HEK293 (cell line): Measurements from ENCODE around the gene PKD2L1.

Experiments
- CTCF ChIA-PET: fragments of 350-600 bp; formaldehyde crosslinking; extraction: SDS; loops from one replicate; lab custom pipeline; 2021; ENCODE audit warnings: antibody characterized with exemption; lab: Yijun Ruan, JAX
- POLR2A ChIA-PET: fragments of 300-600 bp; formaldehyde crosslinking; extraction: SDS; loops from one replicate; lab custom pipeline; 2020; ENCODE audit warnings: antibody characterized with exemption, inconsistent platforms; lab: Yijun Ruan, JAX
- H3K27ac ChIP-seq: fragments of 200-500 bp; sonication (Bioruptor generic); 2 replicates; pipeline ENCODE4 v1.5.1; 2014; ENCODE audit warnings: low read depth, low read length, control low read depth, inconsistent platforms; ENCODE audit errors: extremely low read depth
- H3K36me3 ChIP-seq, 2 experiments: fragments of 200-500 bp in 1 of 2; sonication (Bioruptor generic) in 1 of 2; 1 replicate in 1 of 2; 2 replicates in 1 of 2; pipeline ENCODE4 v1.5.1; 2014 to 2017; ENCODE audit warnings: inconsistent platforms in 2 of 2, low read length in 2 of 2; ENCODE audit not compliant: control insufficient read depth in 2 of 2, insufficient read depth in 1 of 2
- H3K4me1 ChIP-seq: fragments of 200-500 bp; sonication (Bioruptor generic); 2 replicates; pipeline ENCODE4 v1.5.1; 2014; ENCODE audit warnings: mild to moderate bottlenecking, low read length, inconsistent platforms; ENCODE audit not compliant: control insufficient read depth, insufficient read depth
- H3K4me3 ChIP-seq: 2 replicates; pipeline ENCODE4 v1.5.1; 2011; ENCODE audit warnings: low read depth, mild to moderate bottlenecking, control low read depth, low read length, moderate library complexity
- H3K9me3 ChIP-seq: fragments of 200-500 bp; sonication (Bioruptor generic); 2 replicates; pipeline ENCODE4 v1.5.1; 2014; ENCODE audit warnings: low read depth, low read length, inconsistent platforms; ENCODE audit not compliant: control insufficient read depth, insufficient read depth
- KLF16 ChIP-seq: fragments of 450-650 bp; formaldehyde crosslinking; IDR thresholded peaks from 2 replicates; pipeline ENCODE4 v1.5.1; 2017; ENCODE audit warnings: missing biosample characterization, missing genetic modification characterization
- SP2 ChIP-seq: fragments of 450-650 bp; formaldehyde crosslinking; IDR thresholded peaks from 2 replicates; pipeline ENCODE4 v1.5.1; 2016; ENCODE audit warnings: missing biosample characterization, missing genetic modification characterization
- SP7 ChIP-seq: fragments of 450-650 bp; formaldehyde crosslinking; IDR thresholded peaks from 2 replicates; pipeline ENCODE4 v1.5.1; 2016; ENCODE audit warnings: missing biosample characterization, missing genetic modification characterization
- ZBTB11 ChIP-seq: fragments of 450-650 bp; formaldehyde crosslinking; conservative IDR thresholded peaks from 2 replicates; pipeline ENCODE4 v1.5.1; 2016; ENCODE audit warnings: low read depth, missing biosample characterization, missing genetic modification characterization
- ZEB2 ChIP-seq: fragments of 450-650 bp; formaldehyde crosslinking; IDR thresholded peaks from 2 replicates; pipeline ENCODE4 v1.5.1; 2016; ENCODE audit warnings: missing biosample characterization, missing genetic modification characterization
- ZNF10 ChIP-seq: fragments of 450-650 bp; formaldehyde crosslinking; IDR thresholded peaks from 2 replicates; pipeline ENCODE4 v1.5.1; 2017; ENCODE audit warnings: missing biosample characterization, missing genetic modification characterization
- ZNF211 ChIP-seq: fragments of 450-650 bp; formaldehyde crosslinking; IDR thresholded peaks from 2 replicates; pipeline ENCODE4 v1.5.1; 2016; ENCODE audit warnings: low read depth, missing biosample characterization, missing genetic modification characterization
- ZNF214 ChIP-seq: fragments of 450-650 bp; formaldehyde crosslinking; IDR thresholded peaks from 2 replicates; pipeline ENCODE4 v1.5.1; 2017; ENCODE audit warnings: missing biosample characterization, mild to moderate bottlenecking, missing genetic modification characterization, borderline replicate concordance
- ZNF248 ChIP-seq: fragments of 450-650 bp; formaldehyde crosslinking; IDR thresholded peaks from 2 replicates; pipeline ENCODE4 v1.5.1; 2017; ENCODE audit warnings: missing biosample characterization, missing genetic modification characterization
- ZNF280D ChIP-seq: fragments of 450-650 bp; formaldehyde crosslinking; IDR thresholded peaks from 2 replicates; pipeline ENCODE4 v1.5.1; 2016; ENCODE audit warnings: missing biosample characterization, missing genetic modification characterization
- ZNF292 ChIP-seq: fragments of 450-650 bp; formaldehyde crosslinking; IDR thresholded peaks from 2 replicates; pipeline ENCODE4 v1.5.1; 2016; ENCODE audit warnings: low read depth, missing biosample characterization, missing genetic modification characterization, borderline replicate concordance
- ZNF426 ChIP-seq: fragments of 450-650 bp; formaldehyde crosslinking; IDR thresholded peaks from 2 replicates; pipeline ENCODE4 v1.5.1; 2017; ENCODE audit warnings: missing biosample characterization, missing genetic modification characterization, mild to moderate bottlenecking, inconsistent platforms, moderate library complexity
- ZNF610 ChIP-seq: fragments of 450-650 bp; formaldehyde crosslinking; IDR thresholded peaks from 2 replicates; pipeline ENCODE4 v1.5.1; 2016; ENCODE audit warnings: missing biosample characterization, missing genetic modification characterization, borderline replicate concordance
- ZNF664 ChIP-seq: fragments of 450-650 bp; formaldehyde crosslinking; IDR thresholded peaks from 2 replicates; pipeline ENCODE4 v1.5.1; 2016; ENCODE audit warnings: missing biosample characterization, missing genetic modification characterization
- ZNF670 ChIP-seq: fragments of 450-650 bp; formaldehyde crosslinking; IDR thresholded peaks from 2 replicates; pipeline ENCODE4 v1.5.1; 2016; ENCODE audit warnings: missing biosample characterization, missing genetic modification characterization, low read depth
- ZNF792 ChIP-seq: fragments of 450-650 bp; formaldehyde crosslinking; IDR thresholded peaks from 2 replicates; pipeline ENCODE4 v1.5.1; 2016; ENCODE audit warnings: missing biosample characterization, missing genetic modification characterization
- ZNF843 ChIP-seq: fragments of 450-650 bp; formaldehyde crosslinking; IDR thresholded peaks from 2 replicates; pipeline ENCODE4 v1.5.1; 2016; ENCODE audit warnings: missing biosample characterization, missing genetic modification characterization
- ZSCAN16 ChIP-seq: fragments of 450-650 bp; formaldehyde crosslinking; IDR thresholded peaks from 2 replicates; pipeline ENCODE4 v1.5.1; 2016; ENCODE audit warnings: missing biosample characterization, missing genetic modification characterization
- TF ChIP-seq, protein P1 (sequence below): fragments of 450-650 bp; formaldehyde crosslinking; IDR thresholded peaks from 2 replicates; pipeline ENCODE4 v1.5.1; 2016; ENCODE audit warnings: missing biosample characterization, missing genetic modification characterization, low read depth
- TF ChIP-seq, protein P2 (sequence below): fragments of 450-650 bp; formaldehyde crosslinking; IDR thresholded peaks from 2 replicates; pipeline ENCODE4 v1.5.1; 2016; ENCODE audit warnings: missing biosample characterization, missing genetic modification characterization, borderline replicate concordance
- TF ChIP-seq, protein P3 (sequence below): fragments of 450-650 bp; IDR thresholded peaks from 2 replicates; pipeline ENCODE4 v1.5.1; 2018; ENCODE audit warnings: missing biosample characterization, mild to moderate bottlenecking, missing genetic modification characterization

Gene PKD2L1

GRCh38 chr10:100248820-100249219 is 81.2 kb downstream of the PKD2L1 start (continued):
- TF ChIP-seq ZNF280D (tag by site-specific recombination) (no peak), ZNF610 (no peak), ZNF10 (tag by site-specific recombination) (no peak)
- TF ChIP-seq, protein P1, sequence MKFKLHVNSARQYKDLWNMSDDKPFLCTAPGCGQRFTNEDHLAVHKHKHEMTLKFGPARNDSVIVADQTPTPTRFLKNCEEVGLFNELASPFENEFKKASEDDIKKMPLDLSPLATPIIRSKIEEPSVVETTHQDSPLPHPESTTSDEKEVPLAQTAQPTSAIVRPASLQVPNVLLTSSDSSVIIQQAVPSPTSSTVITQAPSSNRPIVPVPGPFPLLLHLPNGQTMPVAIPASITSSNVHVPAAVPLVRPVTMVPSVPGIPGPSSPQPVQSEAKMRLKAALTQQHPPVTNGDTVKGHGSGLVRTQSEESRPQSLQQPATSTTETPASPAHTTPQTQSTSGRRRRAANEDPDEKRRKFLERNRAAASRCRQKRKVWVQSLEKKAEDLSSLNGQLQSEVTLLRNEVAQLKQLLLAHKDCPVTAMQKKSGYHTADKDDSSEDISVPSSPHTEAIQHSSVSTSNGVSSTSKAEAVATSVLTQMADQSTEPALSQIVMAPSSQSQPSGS (tag by site-specific recombination), result no peak

DNA sequence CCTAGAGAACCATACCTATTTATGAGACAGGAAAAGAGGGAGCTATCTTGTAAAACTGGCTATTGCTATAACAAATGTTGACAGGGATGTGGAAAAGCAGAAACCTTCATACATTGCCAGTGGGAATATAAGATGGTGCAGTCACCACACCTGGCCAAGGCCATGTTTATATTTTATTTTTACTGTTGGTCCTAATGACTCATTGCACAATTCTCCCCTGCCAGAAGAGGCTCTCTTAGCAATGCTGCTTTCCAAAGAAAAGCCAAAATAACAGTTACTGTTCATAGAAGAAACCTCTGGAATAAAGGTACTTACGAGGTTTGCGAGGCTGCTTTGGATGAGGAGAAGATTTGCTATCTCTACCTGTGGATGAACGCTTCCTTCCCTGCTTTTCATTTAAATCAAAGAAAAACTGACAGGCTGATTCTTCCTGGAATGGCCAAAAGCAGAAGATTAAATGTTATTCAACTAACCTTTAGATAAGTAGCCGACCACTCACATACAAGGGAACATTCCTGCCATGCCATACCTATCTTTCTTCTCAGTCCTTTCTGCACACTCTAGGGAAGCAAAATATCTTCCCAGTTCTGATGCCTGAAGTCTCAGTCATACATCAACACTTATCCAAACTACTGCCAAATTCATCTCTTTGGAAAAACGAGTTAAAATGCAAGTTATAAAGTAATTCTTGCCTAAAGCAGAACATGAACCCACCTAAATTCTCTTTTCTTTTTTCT is 84.4 kb downstream of the PKD2L1 start:
- TF ChIP-seq ZNF211, result no peak
- no peak for TF ChIP-seq ZNF248 (tag by site-specific recombination)
- TF ChIP-seq, protein P2, sequence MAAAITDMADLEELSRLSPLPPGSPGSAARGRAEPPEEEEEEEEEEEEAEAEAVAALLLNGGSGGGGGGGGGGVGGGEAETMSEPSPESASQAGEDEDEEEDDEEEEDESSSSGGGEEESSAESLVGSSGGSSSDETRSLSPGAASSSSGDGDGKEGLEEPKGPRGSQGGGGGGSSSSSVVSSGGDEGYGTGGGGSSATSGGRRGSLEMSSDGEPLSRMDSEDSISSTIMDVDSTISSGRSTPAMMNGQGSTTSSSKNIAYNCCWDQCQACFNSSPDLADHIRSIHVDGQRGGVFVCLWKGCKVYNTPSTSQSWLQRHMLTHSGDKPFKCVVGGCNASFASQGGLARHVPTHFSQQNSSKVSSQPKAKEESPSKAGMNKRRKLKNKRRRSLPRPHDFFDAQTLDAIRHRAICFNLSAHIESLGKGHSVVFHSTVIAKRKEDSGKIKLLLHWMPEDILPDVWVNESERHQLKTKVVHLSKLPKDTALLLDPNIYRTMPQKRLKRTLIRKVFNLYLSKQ (tag by site-specific recombination), result no peak
- no peak for TF ChIP-seq ZNF214 (tag by site-specific recombination)
- TF ChIP-seq ZNF292 (tag by site-specific recombination), result no peak
- TF ChIP-seq SP2 (tag by site-specific recombination), result no peak
- no peak for TF ChIP-seq KLF16 (tag by site-specific recombination)
- no peak for TF ChIP-seq ZNF670 (tag by site-specific recombination)
- TF ChIP-seq ZBTB11 (tag by site-specific recombination), result no peak
- no peak for TF ChIP-seq ZNF792 (tag by site-specific recombination)
- TF ChIP-seq, protein P3, sequence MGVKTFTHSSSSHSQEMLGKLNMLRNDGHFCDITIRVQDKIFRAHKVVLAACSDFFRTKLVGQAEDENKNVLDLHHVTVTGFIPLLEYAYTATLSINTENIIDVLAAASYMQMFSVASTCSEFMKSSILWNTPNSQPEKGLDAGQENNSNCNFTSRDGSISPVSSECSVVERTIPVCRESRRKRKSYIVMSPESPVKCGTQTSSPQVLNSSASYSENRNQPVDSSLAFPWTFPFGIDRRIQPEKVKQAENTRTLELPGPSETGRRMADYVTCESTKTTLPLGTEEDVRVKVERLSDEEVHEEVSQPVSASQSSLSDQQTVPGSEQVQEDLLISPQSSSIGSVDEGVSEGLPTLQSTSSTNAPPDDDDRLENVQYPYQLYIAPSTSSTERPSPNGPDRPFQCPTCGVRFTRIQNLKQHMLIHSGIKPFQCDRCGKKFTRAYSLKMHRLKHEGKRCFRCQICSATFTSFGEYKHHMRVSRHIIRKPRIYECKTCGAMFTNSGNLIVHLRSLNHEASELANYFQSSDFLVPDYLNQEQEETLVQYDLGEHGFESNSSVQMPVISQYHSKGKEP (tag by site-specific recombination), result no peak
- no peak for TF ChIP-seq SP7 (tag by site-specific recombination)
- no peak for TF ChIP-seq ZNF426 (tag by site-specific recombination)
- no peak for TF ChIP-seq ZNF843 (tag by site-specific recombination)
- no peak for TF ChIP-seq ZEB2 (tag by site-specific recombination)
- TF ChIP-seq ZSCAN16 (tag by site-specific recombination), result no peak
- TF ChIP-seq ZNF664 (tag by site-specific recombination), result no peak
- TF ChIP-seq, all 188 proteins: peak for 0
- Histone ChIP-seq H3K36me3 (peaks cover 48 to 83% of the 10 kb centered on the region in 2 experiments), H3K4me3 (no peak overlapping the region), H3K9me3 (no peaks in the 10 kb centered on the region), H3K4me1 (no peaks in the 10 kb centered on the region), H3K27ac (no peak overlapping the region)
- ChIA-PET POLR2A (no interaction called here), CTCF (interaction anchor here (0.7 kb wide), 1 partner anchor 264 kb away, joined by 4 read pairs; no protein-coding TSS in a partner anchor)
